ENCODE measurements around the gene PPP3CA. TPM values are rescaled to one million over a fixed set of nuclear protein-coding genes. Genes with fewer than 3 reads are reported as not detected.

Gene PPP3CA
- total and polyA plus RNA-seq, 4 donors, result 13.5 to 72.0 (median 30.7) TPM

- H3K27ac ChIP-seq (ENCODE audit: low read depth in 1 of 2, low read length in 1 of 2), result no peak overlapping the region
- WGBS, 2 donors, result 47 to 59% methylated on average over 1 of the region's 1 CpG
- DNase-seq (no peak), ATAC-seq (ENCODE audit: insufficient read depth, low FRiP score) (no peak)
- no peaks in the 10 kb centered on the region for H3K9me3 ChIP-seq (ENCODE audit: control insufficient read depth in 4 of 4, insufficient read depth in 3 of 4, low read length in 3 of 4)
- no peak overlapping the region for H3K9ac ChIP-seq (ENCODE audit: insufficient read depth in 1 of 2, low read length in 2 of 2)
- H3K27me3 ChIP-seq (ENCODE audit: control insufficient read depth in 3 of 3, insufficient read depth in 3 of 3, low read length in 2 of 3), result no peaks in the 10 kb centered on the region
- no peak for TF ChIP-seq CTCF (IDR thresholded peaks at IDR 0.05; ENCODE audit: control extremely low read depth, extremely low read depth)
- no peaks in the 10 kb centered on the region for H3K4me1 ChIP-seq (ENCODE audit: control insufficient read depth in 5 of 5, insufficient read depth in 5 of 5, low read length in 5 of 5)
- H3K4me3 ChIP-seq, result no peak overlapping the region
- H3K36me3 ChIP-seq (ENCODE audit: control insufficient read depth in 4 of 4, insufficient read depth in 4 of 4, low read length in 4 of 4), result no peaks in the 10 kb centered on the region
These were observed 363.9 kb downstream of the PPP3CA start for GRCh38 chr4:100983426-100983825.

GRCh38 chr4:100982345-100982744 lies 365.0 kb downstream of the PPP3CA start:
- Histone ChIP-seq H3K9me3 (ENCODE audit: control insufficient read depth in 4 of 4, insufficient read depth in 3 of 4, low read length in 3 of 4) (no peaks in the 10 kb centered on the region), H3K36me3 (ENCODE audit: control insufficient read depth in 4 of 4, insufficient read depth in 4 of 4, low read length in 4 of 4) (no peaks in the 10 kb centered on the region), H3K27ac (ENCODE audit: low read depth in 1 of 2, low read length in 1 of 2) (no peak overlapping the region), H3K4me3 (no peak overlapping the region), H3K9ac (ENCODE audit: insufficient read depth in 1 of 2, low read length in 2 of 2) (no peak overlapping the region), H3K27me3 (ENCODE audit: control insufficient read depth in 3 of 3, insufficient read depth in 3 of 3, low read length in 2 of 3) (no peaks in the 10 kb centered on the region), H3K4me1 (ENCODE audit: control insufficient read depth in 5 of 5, insufficient read depth in 5 of 5, low read length in 5 of 5) (no peaks in the 10 kb centered on the region)
- DNase-seq, result no peak
- 66 to 71% methylated on average over 3 of the region's 3 CpGs for WGBS, 2 donors
- ATAC-seq (ENCODE audit: insufficient read depth, low FRiP score), result no peak
- no peak for TF ChIP-seq CTCF (IDR thresholded peaks at IDR 0.05; ENCODE audit: control extremely low read depth, extremely low read depth)

GRCh38 chr4:100981447-100982204 lies 365.7 kb downstream of the PPP3CA start:
- H3K27me3 ChIP-seq (ENCODE audit: control insufficient read depth in 3 of 3, insufficient read depth in 3 of 3, low read length in 2 of 3), result no peaks in the 10 kb centered on the region
- peak overlapping the region in 1 of 2 donors; percentile 31 for H3K27ac ChIP-seq (ENCODE audit: low read depth in 1 of 2, low read length in 1 of 2)
- no peak for TF ChIP-seq CTCF (IDR thresholded peaks at IDR 0.05; ENCODE audit: control extremely low read depth, extremely low read depth)
- no peak overlapping the region for H3K9ac ChIP-seq (ENCODE audit: insufficient read depth in 1 of 2, low read length in 2 of 2)
- no peaks in the 10 kb centered on the region for H3K36me3 ChIP-seq (ENCODE audit: control insufficient read depth in 4 of 4, insufficient read depth in 4 of 4, low read length in 4 of 4)
- no peaks in the 10 kb centered on the region for H3K9me3 ChIP-seq (ENCODE audit: control insufficient read depth in 4 of 4, insufficient read depth in 3 of 4, low read length in 3 of 4)
- no peak overlapping the region for H3K4me3 ChIP-seq
- DNase-seq, result peak in 2 of 3 donors; percentile 13 to 19
- WGBS, 2 donors, result 55 to 65% methylated on average over 5 of the region's 5 CpGs
- peak; percentile 34 for ATAC-seq (ENCODE audit: insufficient read depth, low FRiP score)
- no peaks in the 10 kb centered on the region for H3K4me1 ChIP-seq (ENCODE audit: control insufficient read depth in 5 of 5, insufficient read depth in 5 of 5, low read length in 5 of 5)
